A673 (cell line): Measurements from ENCODE around the gene HES5.

ENCODE experiments used
- CTCF ChIP-seq: fragments of 300-800, 200-600 bp; sonication (generic); conservative IDR thresholded peaks from 2 replicates; pipeline ENCODE4 v1.5.1; 2017; ENCODE audit warnings: low read depth, mild to moderate bottlenecking, antibody characterized with exemption, low read length, moderate library complexity, mixed read lengths
- EZH2 ChIP-seq: fragments of 200-600 bp; sonication (generic); IDR thresholded peaks from 2 replicates; pipeline ENCODE4 v1.6.1; 2017; ENCODE audit warnings: borderline replicate concordance, low read depth, mild to moderate bottlenecking, mixed read lengths, antibody characterized with exemption, low read length; ENCODE audit not compliant: poor library complexity, severe bottlenecking

- TF ChIP-seq CTCF (no peak), EZH2 (no peak)
Observed at GRCh38 chr1:2514863-2515762, 14.9 kb downstream of the HES5 start.
